Endothelial cell of umbilical vein (primary cell): ENCODE results near the gene SLC27A6. TPM values are rescaled to one million over a fixed set of nuclear protein-coding genes. Genes with fewer than 3 reads are reported as not detected.
"Not testable (repeated sequence)": the region's sequence is repeated elsewhere in the genome, so short reads cannot be mapped to it uniquely, and the experiment has no call there.

Experiments
- BruUV-seq: library from RNA; stranded (reverse); fragments of 400-500 nt; replicated peaks from 2 replicates; lab custom pipeline; 2021; lab: Mats Ljungman, UMichigan
- CTCF ChIA-PET: fragments of 300-600, 350-600 bp; sonication (Branson Sonifier 250); formaldehyde crosslinking; loops from one replicate; lab custom pipeline; 2021; ENCODE audit warnings: antibody characterized with exemption, inconsistent platforms; lab: Charles Lee
- POLR2A ChIA-PET: fragments of 300-600, 350-600 bp; sonication (Branson Sonifier 250); formaldehyde crosslinking; loops from one replicate; lab custom pipeline; 2021; ENCODE audit warnings: antibody characterized with exemption, inconsistent platforms; lab: Charles Lee
- DNase-seq: peaks from one replicate; pipeline ENCODE4 v3.0.0-alpha.2; 2011; ENCODE audit warnings: low read depth, low spot score
- FAIRE-seq: peaks from 2 replicates; lab custom pipeline; 2011; peaks lifted over from hg19 to GRCh38; lab: Jason Lieb, UNC
- H2AFZ ChIP-seq: 2 replicates; pipeline ENCODE4 v1.6.0; 2012; ENCODE audit warnings: low read depth, low read length, control low read depth, inconsistent platforms
- H3K27ac ChIP-seq: 2 replicates; pipeline ENCODE4 v1.5.1; 2011; ENCODE audit warnings: low read depth, mild to moderate bottlenecking, control low read depth, low read length, moderate library complexity; ENCODE audit not compliant: insufficient read depth
- H3K27me3 ChIP-seq, 2 experiments: 2 replicates each; pipeline versions ENCODE4 v1.6.0 to v1.6.1; 2011; ENCODE audit warnings: low read length in 2 of 2, mixed read lengths in 1 of 2; ENCODE audit not compliant: control insufficient read depth in 2 of 2, insufficient read depth in 2 of 2
- H3K36me3 ChIP-seq, 2 experiments: 2 replicates in 1 of 2; 3 replicates in 1 of 2; pipeline ENCODE4 v1.5.1; 2011; ENCODE audit warnings: low read length in 2 of 2, mild to moderate bottlenecking in 1 of 2, moderate library complexity in 1 of 2; ENCODE audit not compliant: control insufficient read depth in 2 of 2, insufficient read depth in 2 of 2; ENCODE audit errors: extremely low read depth in 1 of 2
- H3K4me1 ChIP-seq: 3 replicates; pipeline ENCODE4 v1.5.1; 2011; ENCODE audit warnings: mild to moderate bottlenecking, low read length; ENCODE audit not compliant: control insufficient read depth, insufficient read depth; ENCODE audit errors: extremely low read depth
- H3K4me2 ChIP-seq: 2 replicates; pipeline ENCODE4 v1.6.1; 2011; ENCODE audit warnings: low read length, control low read depth, mixed read lengths; ENCODE audit not compliant: insufficient read depth
- H3K4me3 ChIP-seq, 3 experiments: fragments of 200-600 bp in 1 of 3; sonication (generic), shearing (Covaris generic) in 1 of 3; replicated peaks in 1 of 3; 2 replicates each; pipeline ENCODE4 v1.5.1; 2011 to 2016; ENCODE audit warnings: control low read depth in 3 of 3, low read length in 3 of 3, mild to moderate bottlenecking in 2 of 3, inconsistent platforms in 1 of 3, low read depth in 1 of 3, moderate library complexity in 1 of 3; ENCODE audit not compliant: insufficient read depth in 1 of 3
- H3K79me2 ChIP-seq: 2 replicates; pipeline ENCODE4 v1.6.0; 2012; ENCODE audit warnings: low read length, inconsistent platforms; ENCODE audit not compliant: control insufficient read depth, insufficient read depth
- H3K9ac ChIP-seq: replicated peaks from 2 replicates; pipeline ENCODE3; 2011; ENCODE audit warnings: low read length, control low read depth; ENCODE audit not compliant: insufficient read depth; ENCODE audit errors: extremely low read depth
- H3K9me1 ChIP-seq: replicated peaks from 3 replicates; pipeline ENCODE4 v1.6.0; 2011; ENCODE audit warnings: mild to moderate bottlenecking, low read length; ENCODE audit not compliant: control insufficient read depth, insufficient read depth; ENCODE audit errors: extremely low read depth
- H3K9me3 ChIP-seq: replicated peaks from 2 replicates; pipeline ENCODE4 v1.5.1; 2012; ENCODE audit warnings: low read length, inconsistent platforms; ENCODE audit not compliant: control insufficient read depth, insufficient read depth
- H4K20me1 ChIP-seq: replicated peaks from 2 replicates; pipeline ENCODE3; 2011; ENCODE audit warnings: mild to moderate bottlenecking, low read length; ENCODE audit not compliant: control insufficient read depth, insufficient read depth; ENCODE audit errors: extremely low read depth
- EZH2 ChIP-seq: IDR thresholded peaks from 2 replicates; pipeline ENCODE4 v1.6.1; 2012; ENCODE audit warnings: borderline replicate concordance, low read depth, mild to moderate bottlenecking, moderate library complexity, low read length, inconsistent platforms; ENCODE audit not compliant: severe bottlenecking
- FOS ChIP-seq: IDR thresholded peaks from 2 replicates; pipeline ENCODE4 v1.6.1; 2011; ENCODE audit warnings: mild to moderate bottlenecking, low read length, moderate library complexity, borderline replicate concordance; ENCODE audit not compliant: insufficient read depth
- GATA2 ChIP-seq: IDR thresholded peaks from 2 replicates; pipeline ENCODE4 v1.7.0; 2011; ENCODE audit warnings: low read depth, mild to moderate bottlenecking, moderate library complexity, mixed read lengths, low read length; ENCODE audit not compliant: insufficient read length, insufficient read depth
- JUN ChIP-seq: IDR thresholded peaks from 2 replicates; pipeline ENCODE4 v1.6.1; 2011; ENCODE audit warnings: borderline replicate concordance, low read depth; ENCODE audit not compliant: insufficient read length, insufficient read depth
- MYC ChIP-seq: IDR thresholded peaks from one replicate; pipeline ENCODE4 v1.6.1; 2011; ENCODE audit warnings: mild to moderate bottlenecking, low read depth, low read length
- POLR2A ChIP-seq: IDR thresholded peaks from 2 replicates; pipeline ENCODE4 v1.6.1; 2012; ENCODE audit warnings: low read depth, mild to moderate bottlenecking, control low read depth, low read length
- POLR2AphosphoS5 ChIP-seq: IDR thresholded peaks from 2 replicates; pipeline ENCODE4 v1.6.1; 2012; ENCODE audit warnings: low read depth, mild to moderate bottlenecking, control low read depth, low read length, moderate library complexity; ENCODE audit not compliant: insufficient read depth
- dilution Hi-C: fragments of 300-500 bp; cut with MboI; formaldehyde crosslinking; loops from one replicate; pipeline ENCODE4 v1.15.0; 2019; ENCODE audit warnings: low sequenced_read_pairs; ENCODE audit not compliant: extremely low pct_ligation_motif_present
- intact Hi-C: fragments of 100-400 bp; cut with micrococcal nuclease; formaldehyde crosslinking; loops from one replicate; pipeline ENCODE4 v1.10.0; 2022
- polyA plus RNA-seq, 4 experiments: library from polyadenylated mRNA; depleted of rRNA in 3 of 4; stranded (reverse) in 3 of 4; unstranded in 1 of 4; fragments of >200 nt; gene quantifications; 2 replicates each; pipeline versions ENCODE4 v1.2.1 to v1.2.3, GENCODE V29; 2011 to 2012; ENCODE audit warnings: missing spikeins in 1 of 4
- total RNA-seq: library from RNA; stranded (reverse); gene quantifications from 2 replicates; pipeline ENCODE4 v1.2.3, GENCODE V29; 2021
- TF ChIP-seq, protein P1 (sequence below), 2 donors: IDR thresholded peaks; 1 replicate in 1 of 2; 2 replicates in 1 of 2; pipeline ENCODE4 v1.5.1; 2011; ENCODE audit warnings: low read length in 2 of 2, mild to moderate bottlenecking in 2 of 2, moderate library complexity in 2 of 2, control low read depth in 1 of 2, inconsistent platforms in 1 of 2, low read depth in 1 of 2; ENCODE audit not compliant: insufficient read depth in 1 of 2; ENCODE audit errors: extremely low read depth in 1 of 2
- TF ChIP-seq, protein P2 (sequence below): IDR thresholded peaks from 2 replicates; pipeline ENCODE4 v1.6.1; 2011; ENCODE audit not compliant: insufficient read depth, insufficient read length

The SLC27A6 gene
- total and polyA plus RNA-seq, 2 donors (not counting 3 experiments of a cell fraction or from before 2014, with no cell fraction given), result 0.10 TPM; not detected in 1

DNA sequence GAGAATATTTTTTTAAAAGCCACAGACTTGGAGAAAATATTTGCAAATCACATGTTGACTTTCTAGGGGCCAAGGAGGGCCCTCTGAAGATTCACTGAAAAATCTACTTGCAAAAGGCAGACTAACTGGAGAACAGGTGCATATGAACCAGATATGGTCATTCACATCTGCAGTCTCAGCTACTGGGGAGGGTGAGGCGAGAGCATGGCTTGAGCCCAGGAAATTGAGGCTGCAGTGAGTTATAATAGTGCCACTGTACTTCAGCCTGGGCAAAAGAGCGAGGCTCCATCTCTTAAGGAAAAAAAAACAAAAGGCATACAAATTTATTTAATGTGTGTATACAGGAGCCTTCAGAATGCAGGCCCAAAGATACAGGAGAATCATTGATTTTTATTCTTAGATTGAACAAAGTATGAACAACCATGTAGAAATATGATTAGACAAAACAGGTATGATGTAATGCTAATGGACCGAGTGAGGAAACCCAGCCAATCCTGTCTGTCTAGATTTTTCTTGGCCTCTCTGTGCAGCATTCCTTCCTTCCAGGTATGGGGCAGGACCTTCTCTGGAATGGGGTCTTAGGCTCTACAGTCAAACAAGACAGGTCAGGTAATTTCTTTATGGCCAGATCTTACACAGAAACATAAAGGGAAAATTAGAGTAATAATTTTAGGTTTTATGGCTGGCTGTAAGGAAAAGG lies 15.3 kb upstream of the SLC27A6 start:
- Histone ChIP-seq H2AFZ (no peak overlapping the region), H3K9me1 (no peaks in the 10 kb centered on the region), H4K20me1 (no peaks in the 10 kb centered on the region), H3K79me2 (no peaks in the 10 kb centered on the region), H3K9ac (no peak overlapping the region), H3K9me3 (no peaks in the 10 kb centered on the region), H3K36me3 (no peaks in the 10 kb centered on the region), H3K27me3 (no peaks in the 10 kb centered on the region), H3K27ac (no peak overlapping the region), H3K4me1 (no peaks in the 10 kb centered on the region), H3K4me3 (no peak overlapping the region), H3K4me2 (no peak overlapping the region)
- ChIA-PET CTCF (interaction anchor here (1.2 kb wide), 1 partner anchor 44 kb away, joined by 3 read pairs; no protein-coding TSS in a partner anchor), POLR2A (no interaction called here)
- BruUV-seq, result no TSS peak
- dilution Hi-C loops (no loop called here), intact Hi-C loops (no loop called here)
- FAIRE-seq (no peak), DNase-seq (no peak)
- TF ChIP-seq GATA2 (no peak), MYC (no peak), POLR2AphosphoS5 (no peak), FOS (no peak), JUN (no peak), EZH2 (no peak), POLR2A (no peak)
- TF ChIP-seq, protein P1, sequence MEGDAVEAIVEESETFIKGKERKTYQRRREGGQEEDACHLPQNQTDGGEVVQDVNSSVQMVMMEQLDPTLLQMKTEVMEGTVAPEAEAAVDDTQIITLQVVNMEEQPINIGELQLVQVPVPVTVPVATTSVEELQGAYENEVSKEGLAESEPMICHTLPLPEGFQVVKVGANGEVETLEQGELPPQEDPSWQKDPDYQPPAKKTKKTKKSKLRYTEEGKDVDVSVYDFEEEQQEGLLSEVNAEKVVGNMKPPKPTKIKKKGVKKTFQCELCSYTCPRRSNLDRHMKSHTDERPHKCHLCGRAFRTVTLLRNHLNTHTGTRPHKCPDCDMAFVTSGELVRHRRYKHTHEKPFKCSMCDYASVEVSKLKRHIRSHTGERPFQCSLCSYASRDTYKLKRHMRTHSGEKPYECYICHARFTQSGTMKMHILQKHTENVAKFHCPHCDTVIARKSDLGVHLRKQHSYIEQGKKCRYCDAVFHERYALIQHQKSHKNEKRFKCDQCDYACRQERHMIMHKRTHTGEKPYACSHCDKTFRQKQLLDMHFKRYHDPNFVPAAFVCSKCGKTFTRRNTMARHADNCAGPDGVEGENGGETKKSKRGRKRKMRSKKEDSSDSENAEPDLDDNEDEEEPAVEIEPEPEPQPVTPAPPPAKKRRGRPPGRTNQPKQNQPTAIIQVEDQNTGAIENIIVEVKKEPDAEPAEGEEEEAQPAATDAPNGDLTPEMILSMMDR (IDR thresholded peaks at IDR 0.05; ENCODE audit: extremely low read depth in 1 of 2, insufficient read depth in 1 of 2, low read depth in 1 of 2, low read length in 2 of 2), result no peak
- TF ChIP-seq, protein P2, sequence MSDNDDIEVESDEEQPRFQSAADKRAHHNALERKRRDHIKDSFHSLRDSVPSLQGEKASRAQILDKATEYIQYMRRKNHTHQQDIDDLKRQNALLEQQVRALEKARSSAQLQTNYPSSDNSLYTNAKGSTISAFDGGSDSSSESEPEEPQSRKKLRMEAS, result no peak

DNA sequence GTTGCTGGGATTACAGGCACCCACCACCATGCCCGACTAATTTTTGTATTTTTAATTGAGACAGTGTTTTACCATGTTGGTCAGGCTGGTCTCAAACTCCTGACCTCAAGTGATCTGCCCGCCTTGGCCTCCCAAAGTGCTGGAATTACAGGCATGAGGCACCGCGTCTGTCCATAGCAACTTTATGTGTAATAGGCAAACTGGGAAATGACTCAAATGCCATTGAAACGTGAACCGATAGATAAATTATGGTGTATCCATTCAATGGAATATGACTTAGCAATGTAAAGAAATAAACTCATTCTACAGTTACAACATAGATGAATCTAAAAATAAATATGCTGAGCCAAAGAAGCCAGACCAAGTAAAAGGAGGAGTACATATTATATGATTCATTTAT lies 14.0 kb upstream of the SLC27A6 start:
- H3K4me2 ChIP-seq, BruUV-seq, H2AFZ ChIP-seq, dilution Hi-C loops, H3K4me3 ChIP-seq, H3K27me3 ChIP-seq, H3K36me3 ChIP-seq, H3K4me1 ChIP-seq, H3K9me3 ChIP-seq, DNase-seq, FAIRE-seq, intact Hi-C loops, H3K9me1 ChIP-seq, H3K27ac ChIP-seq, POLR2A ChIA-PET, H3K79me2 ChIP-seq, H3K9ac ChIP-seq, H4K20me1 ChIP-seq: not testable (repeated sequence)
- CTCF ChIA-PET, result interaction anchor here (1.2 kb wide), 1 partner anchor 45 kb away, joined by 3 read pairs; no protein-coding TSS in a partner anchor
